Duodenal mucosa (tissue), 2 donors: ENCODE results near the gene FRMD4B.

ENCODE experiments used
- H3K27ac ChIP-seq: one replicate; pipeline ENCODE4 v1.7.0; 2013; ENCODE audit warnings: low read depth, low read length
- H3K27me3 ChIP-seq, 2 donors: one replicate each; pipeline ENCODE4 v1.7.0; 2013; ENCODE audit warnings: low read length in 2 of 2, control low read depth in 1 of 2; ENCODE audit not compliant: insufficient read depth in 2 of 2, control insufficient read depth in 1 of 2
- H3K36me3 ChIP-seq, 2 donors: one replicate each; pipeline ENCODE4 v1.7.0; 2013; ENCODE audit warnings: low read length in 2 of 2, control low read depth in 1 of 2; ENCODE audit not compliant: insufficient read depth in 2 of 2, control insufficient read depth in 1 of 2
- H3K4me1 ChIP-seq, 2 donors: one replicate each; pipeline ENCODE4 v1.7.0; 2013; ENCODE audit warnings: low read length in 2 of 2, control low read depth in 1 of 2; ENCODE audit not compliant: insufficient read depth in 2 of 2, control insufficient read depth in 1 of 2
- H3K4me3 ChIP-seq, 2 donors: one replicate each; pipeline ENCODE4 v1.7.0; 2013; ENCODE audit warnings: low read length in 2 of 2, low read depth in 1 of 2
- H3K9ac ChIP-seq, 2 donors: one replicate each; pipeline ENCODE4 v1.7.0; 2013; ENCODE audit warnings: low read length in 2 of 2, low read depth in 1 of 2
- H3K9me3 ChIP-seq, 2 donors: one replicate each; pipeline ENCODE4 v1.7.0; 2013; ENCODE audit warnings: low read length in 2 of 2, control low read depth in 1 of 2; ENCODE audit not compliant: control insufficient read depth in 1 of 2

FRMD4B gene

GRCh38 chr3:69406163-69406562, 20.3 kb upstream of the FRMD4B start:
- Histone ChIP-seq H3K27me3 (no peaks in the 10 kb centered on the region), H3K4me1 (peaks cover 0 to 5% of the 10 kb centered on the region in 2 donors), H3K9ac (no peak overlapping the region), H3K27ac (no peak overlapping the region), H3K36me3 (no peaks in the 10 kb centered on the region), H3K4me3 (no peak overlapping the region), H3K9me3 (peaks cover 2 to 5% of the 10 kb centered on the region in 2 donors)

GRCh38 chr3:69405067-69405466, 19.2 kb upstream of the FRMD4B start:
- peaks cover 0 to 2% of the 10 kb centered on the region in 2 donors for H3K4me1 ChIP-seq
- H3K4me3 ChIP-seq, result no peak overlapping the region

GRCh38 chr3:69403454-69403853, 17.6 kb upstream of the FRMD4B start:
- Histone ChIP-seq H3K27me3 (no peaks in the 10 kb centered on the region), H3K27ac (no peak overlapping the region), H3K4me1 (no peaks in the 10 kb centered on the region), H3K36me3 (no peaks in the 10 kb centered on the region), H3K9me3 (peaks cover 2 to 5% of the 10 kb centered on the region in 2 donors), H3K4me3 (no peak overlapping the region), H3K9ac (no peak overlapping the region)

More at GRCh38 chr3:69405067-69405466, 19.2 kb upstream of the FRMD4B start:
- no peak overlapping the region for H3K27ac ChIP-seq
- peaks cover 2 to 5% of the 10 kb centered on the region in 2 donors for H3K9me3 ChIP-seq
- H3K27me3 ChIP-seq, result no peaks in the 10 kb centered on the region
- no peaks in the 10 kb centered on the region for H3K36me3 ChIP-seq
- no peak overlapping the region for H3K9ac ChIP-seq

GRCh38 chr3:69400683-69401082, 14.8 kb upstream of the FRMD4B start:
- peaks cover 4 to 5% of the 10 kb centered on the region in 2 donors for H3K9me3 ChIP-seq
- no peak overlapping the region for H3K27ac ChIP-seq
- no peaks in the 10 kb centered on the region for H3K36me3 ChIP-seq
- no peak overlapping the region for H3K4me3 ChIP-seq
- no peaks in the 10 kb centered on the region for H3K27me3 ChIP-seq
- no peak overlapping the region for H3K9ac ChIP-seq
- H3K4me1 ChIP-seq, result no peaks in the 10 kb centered on the region

- Histone ChIP-seq H3K4me3 (no peak overlapping the region), H3K9ac (no peak overlapping the region), H3K9me3 (peaks cover 0 to 1% of the 10 kb centered on the region in 2 donors), H3K27me3 (peaks cover 0 to 5% of the 10 kb centered on the region in 2 donors), H3K36me3 (no peaks in the 10 kb centered on the region), H3K27ac (no peak overlapping the region), H3K4me1 (no peaks in the 10 kb centered on the region)
Observed at GRCh38 chr3:69392850-69393249, 7.0 kb upstream of the FRMD4B start.

GRCh38 chr3:69392415-69392814, 6.5 kb upstream of the FRMD4B start:
- Histone ChIP-seq H3K9me3 (peaks cover 0 to 1% of the 10 kb centered on the region in 2 donors), H3K4me3 (no peak overlapping the region), H3K27ac (no peak overlapping the region), H3K27me3 (peaks cover 0 to 9% of the 10 kb centered on the region in 2 donors), H3K9ac (no peak overlapping the region), H3K4me1 (no peaks in the 10 kb centered on the region), H3K36me3 (no peaks in the 10 kb centered on the region)

GRCh38 chr3:69391554-69391953, 5.7 kb upstream of the FRMD4B start:
- H3K9me3 ChIP-seq, result no peaks in the 10 kb centered on the region
- H3K36me3 ChIP-seq, result no peaks in the 10 kb centered on the region
- H3K9ac ChIP-seq, result no peak overlapping the region
- H3K4me1 ChIP-seq, result no peaks in the 10 kb centered on the region
- no peak overlapping the region for H3K27ac ChIP-seq
- H3K4me3 ChIP-seq, result no peak overlapping the region
- peaks cover 4 to 16% of the 10 kb centered on the region in 2 donors for H3K27me3 ChIP-seq

- H3K27ac ChIP-seq, result no peak overlapping the region
- H3K27me3 ChIP-seq, result peaks cover 12 to 21% of the 10 kb centered on the region in 2 donors
- no peaks in the 10 kb centered on the region for H3K9me3 ChIP-seq
- no peak overlapping the region for H3K4me3 ChIP-seq
- peaks cover under 1 to 5% of the 10 kb centered on the region in 2 donors for H3K4me1 ChIP-seq
- no peaks in the 10 kb centered on the region for H3K36me3 ChIP-seq
- no peak overlapping the region for H3K9ac ChIP-seq
Observed at GRCh38 chr3:69390771-69391170, 4.9 kb upstream of the FRMD4B start.

GRCh38 chr3:69389520-69390248, 3.8 kb upstream of the FRMD4B start:
- Histone ChIP-seq H3K4me1 (peaks cover 8 to 11% of the 10 kb centered on the region in 2 donors), H3K9ac (no peak overlapping the region), H3K9me3 (no peaks in the 10 kb centered on the region), H3K27ac (no peak overlapping the region), H3K36me3 (no peaks in the 10 kb centered on the region), H3K27me3 (peaks cover 19 to 32% of the 10 kb centered on the region in 2 donors), H3K4me3 (no peak overlapping the region)

GRCh38 chr3:69388241-69388640, 2.4 kb upstream of the FRMD4B start:
- H3K9ac ChIP-seq, result no peak overlapping the region
- H3K27ac ChIP-seq, result no peak overlapping the region
- no peak overlapping the region for H3K4me3 ChIP-seq
- H3K27me3 ChIP-seq, result peaks cover 23 to 39% of the 10 kb centered on the region in 2 donors
- no peaks in the 10 kb centered on the region for H3K36me3 ChIP-seq
- H3K4me1 ChIP-seq, result peaks cover 8 to 11% of the 10 kb centered on the region in 2 donors
- no peaks in the 10 kb centered on the region for H3K9me3 ChIP-seq
